ENCODE results near the gene CBLIF.
"Not testable (repeated sequence)": the region's sequence is repeated elsewhere in the genome, so short reads cannot be mapped to it uniquely, and the experiment has no call there.

The CBLIF gene

DNA sequence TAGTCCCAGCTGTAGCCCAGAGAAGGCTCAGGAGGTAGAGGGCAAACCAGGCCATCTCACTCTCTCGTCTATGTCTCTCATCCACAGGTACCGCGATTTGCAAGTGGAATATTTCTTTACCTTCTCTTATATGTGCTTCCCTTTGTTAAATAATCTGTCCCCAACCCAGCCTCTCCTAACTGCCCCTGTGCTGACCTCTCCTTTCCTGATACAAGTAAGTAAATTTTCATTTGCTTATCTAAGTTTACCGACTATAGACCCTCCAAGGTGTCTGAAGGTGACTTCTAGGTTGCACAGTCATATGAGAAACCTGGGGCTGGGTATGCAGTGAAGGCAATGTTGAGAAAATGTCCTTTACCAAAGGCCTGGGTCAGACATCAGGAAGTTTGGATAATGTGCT is at the start of gene CBLIF:
Gene CBLIF (minus strand): TSS at position 101 of the 400 bp plus-strand sequence. CDS start 46 bp downstream, at position 55.
- no peak for DNase-seq

DNA sequence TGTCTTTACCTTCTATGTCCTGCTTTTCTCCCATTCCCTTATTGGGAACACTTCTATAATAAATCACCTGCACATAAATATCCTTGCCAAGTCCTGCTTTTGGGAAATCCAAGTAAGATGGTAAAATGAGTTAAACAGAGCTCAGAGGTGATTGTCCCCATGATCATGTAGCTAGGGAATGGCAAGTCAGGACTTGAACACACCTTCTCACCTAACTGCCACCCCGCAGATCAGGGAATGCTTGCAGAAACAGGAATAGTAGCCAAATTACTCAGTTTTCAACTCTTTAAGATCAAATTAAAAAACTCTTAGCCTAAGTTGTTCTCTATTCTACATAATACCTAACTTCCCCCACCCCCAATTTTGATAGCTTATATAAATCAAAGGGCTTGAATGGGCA is 49.3 kb upstream of the CBLIF start:
- no peak for DNase-seq

DNA sequence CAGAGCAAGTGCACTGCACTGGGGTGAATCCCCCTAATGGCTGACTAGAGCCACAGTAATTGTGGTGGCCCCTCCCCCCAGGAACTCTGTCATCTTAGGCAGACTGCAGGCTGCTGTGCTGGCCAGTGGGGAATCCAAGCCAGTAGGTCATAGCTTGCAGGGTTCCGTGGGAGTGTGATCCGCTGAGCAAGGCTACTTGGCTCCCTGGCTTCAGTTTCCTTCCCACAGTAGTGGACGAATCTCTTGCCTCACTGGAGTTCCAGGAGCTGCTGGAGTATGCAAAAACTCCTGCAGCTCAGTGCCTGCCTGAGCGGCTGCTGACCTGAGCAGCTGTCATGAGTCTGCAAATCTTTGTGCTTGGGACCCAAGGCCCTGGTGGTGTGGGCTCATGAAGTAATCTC is 46.5 kb upstream of the CBLIF start:
- no peak for DNase-seq

- not testable (repeated sequence) for DNase-seq
Measured at GRCh38 chr11:59887156-59887555, 41.9 kb upstream of the CBLIF start.

DNA sequence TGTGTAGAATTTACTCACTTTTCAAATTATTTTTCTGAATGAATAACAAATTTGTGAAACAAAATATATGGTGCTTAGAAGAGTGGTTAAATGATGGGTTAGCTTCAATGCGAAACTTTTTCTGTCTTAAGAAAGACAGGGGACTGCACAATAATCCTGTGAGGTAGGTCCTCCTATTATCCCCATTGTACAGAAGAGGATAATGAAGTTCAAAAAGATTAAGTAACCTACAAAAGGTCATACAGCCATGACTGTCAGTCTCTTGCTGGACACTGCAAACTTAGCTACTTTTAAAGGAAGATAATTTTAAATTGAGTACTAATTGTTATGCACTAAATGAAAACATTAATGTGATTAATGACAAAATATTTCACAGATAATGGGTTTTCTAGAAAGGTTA is 38.3 kb upstream of the CBLIF start:
- DNase-seq: no peak

DNA sequence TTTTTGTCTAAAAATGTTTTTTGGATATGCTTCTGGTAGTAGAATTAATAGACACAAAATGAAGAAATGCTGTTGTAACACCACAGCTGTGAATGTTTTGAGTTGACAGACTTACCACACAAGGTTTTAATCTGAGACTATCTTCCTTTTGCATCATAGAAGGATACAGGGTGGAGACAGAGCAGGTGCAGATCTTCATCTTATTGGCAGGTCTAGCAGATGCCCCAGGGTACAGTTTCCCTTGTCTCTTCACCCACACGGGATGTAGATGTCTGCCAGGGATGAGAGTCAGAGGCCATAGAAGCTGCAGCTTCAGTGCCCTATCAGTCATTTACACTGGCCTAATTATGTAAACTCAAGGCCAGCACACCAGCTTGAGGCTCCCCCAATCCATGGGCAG is 34.3 kb upstream of the CBLIF start:
- no peak for DNase-seq

GRCh38 chr11:59878575-59878974 is 33.3 kb upstream of the CBLIF start, which contains the start of gene OOSP3:
Gene OOSP3 (plus strand): TSS chr11:59878782. CDS start chr11:59878809, 27 bp downstream.
- DNase-seq: no peak

- DNase-seq: no peak
Measured at GRCh38 chr11:59877784-59878183, 32.5 kb upstream of the CBLIF start.

GRCh38 chr11:59877325-59877724 is 32.0 kb upstream of the CBLIF start:
- DNase-seq: no peak

DNA sequence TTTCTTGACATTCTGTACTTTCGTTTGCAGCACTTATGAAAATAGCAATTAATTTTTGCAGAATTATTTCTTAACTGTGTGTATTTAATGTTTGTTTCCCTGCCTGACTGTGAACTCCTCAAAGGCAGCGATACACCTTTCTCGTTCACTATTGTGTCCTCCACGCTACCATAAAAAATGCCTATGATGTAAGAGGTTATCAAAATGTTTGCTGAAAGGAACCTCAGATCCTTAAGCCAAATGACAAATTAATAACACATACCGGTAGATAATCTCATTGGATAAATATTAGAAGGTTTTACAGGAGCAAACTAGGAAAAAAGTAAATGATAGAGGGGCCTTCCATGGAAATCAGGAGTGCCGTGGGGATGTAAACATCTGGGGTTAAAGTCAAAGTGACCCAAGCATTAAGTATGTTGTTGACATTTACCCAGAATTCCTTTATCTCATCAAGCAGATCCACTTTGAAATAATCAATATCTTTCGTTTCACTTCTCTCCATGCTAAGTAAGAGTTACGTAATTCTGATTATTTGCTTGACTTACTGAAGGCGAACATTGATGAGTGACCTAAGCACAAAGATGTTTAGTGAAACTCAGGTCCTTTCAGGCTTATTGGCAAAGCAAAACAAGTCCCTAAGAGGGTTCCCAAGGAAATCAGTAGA is 30.7 kb upstream of the CBLIF start:
- no peak for DNase-seq

DNA sequence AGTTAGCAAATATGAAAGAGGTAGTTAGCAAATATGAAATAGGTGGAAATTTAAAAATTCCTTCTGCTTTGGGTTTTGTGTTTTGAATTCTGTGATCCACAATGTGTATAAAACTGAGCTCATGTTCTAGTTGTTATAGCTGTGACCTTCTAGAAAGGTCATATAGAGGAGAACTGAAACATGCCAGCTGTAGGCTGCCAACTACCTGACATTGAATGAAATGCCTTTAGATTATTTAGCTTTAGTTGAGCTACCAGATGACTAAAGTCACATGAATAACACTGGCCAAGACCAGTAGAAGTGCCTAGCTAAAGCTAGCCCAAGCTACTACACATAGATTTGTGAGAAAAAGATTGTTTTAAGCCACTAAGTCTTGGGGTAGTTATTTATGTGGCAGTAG is 26.8 kb upstream of the CBLIF start:
- no peak for DNase-seq

GRCh38 chr11:59867946-59868345 is 22.6 kb upstream of the CBLIF start:
- DNase-seq: no peak

- DNase-seq: no peak
Measured at GRCh38 chr11:59866836-59867235, 21.5 kb upstream of the CBLIF start.

GRCh38 chr11:59866397-59866796 is 21.1 kb upstream of the CBLIF start, which contains the start of gene TCN1:
Gene TCN1 (minus strand): TSS chr11:59866487. CDS start chr11:59866470, 17 bp downstream.
- DNase-seq: no peak

GRCh38 chr11:59865031-59865430 is 19.7 kb upstream of the CBLIF start:
- DNase-seq: no peak

GRCh38 chr11:59862252-59862651 is 17.0 kb upstream of the CBLIF start:
- no peak for DNase-seq

- no peak for DNase-seq
Measured at GRCh38 chr11:59859673-59860072, 14.4 kb upstream of the CBLIF start.

DNA sequence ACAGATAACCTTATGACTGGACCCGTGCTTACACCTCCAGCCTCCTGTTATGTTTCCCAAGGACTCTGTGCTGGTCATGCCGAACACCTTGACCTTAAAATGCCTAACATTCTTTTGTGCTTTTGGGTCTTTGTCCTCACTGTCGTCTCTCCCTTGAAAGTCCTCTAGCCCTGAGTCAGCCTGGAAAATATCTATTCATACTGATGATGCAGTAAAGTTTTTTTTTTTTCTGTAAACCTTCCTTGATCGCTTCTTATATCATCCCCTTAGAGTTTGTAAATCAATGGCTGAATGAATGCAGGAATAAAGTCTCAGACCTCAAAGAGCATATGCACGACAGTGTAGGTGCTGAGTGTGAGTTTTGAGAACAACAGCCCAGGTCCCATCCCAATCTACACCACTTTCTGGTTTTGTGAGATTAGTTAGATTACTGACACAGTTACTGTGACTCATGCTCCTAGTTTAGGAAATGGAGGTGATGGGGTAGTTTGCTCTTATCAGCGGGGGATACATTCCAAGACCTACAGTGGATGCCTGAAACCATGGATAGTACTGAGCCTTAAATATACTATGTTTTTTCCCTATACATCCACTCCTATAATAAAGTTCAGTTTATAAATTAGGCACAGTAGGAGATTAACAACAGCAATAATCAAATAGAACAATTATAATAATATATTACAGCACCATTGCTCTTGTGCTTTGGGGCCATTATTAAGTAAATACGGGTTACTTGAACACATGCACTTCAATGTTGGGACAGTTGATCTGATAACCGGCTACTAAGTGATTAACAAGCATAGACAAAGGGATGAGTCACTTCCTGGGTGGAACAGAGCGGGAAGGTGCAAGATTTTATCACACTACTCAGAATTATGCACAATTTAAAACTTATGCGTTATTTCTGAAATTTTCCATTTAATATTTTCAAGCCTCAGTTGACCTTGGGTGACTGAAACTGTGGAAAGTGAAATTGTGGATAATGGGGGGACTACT is 12.4 kb upstream of the CBLIF start:
- no peak for DNase-seq

- no peak for DNase-seq
Measured at GRCh38 chr11:59854871-59855270, 9.6 kb upstream of the CBLIF start.

GRCh38 chr11:59851416-59851815 is 6.1 kb upstream of the CBLIF start:
- DNase-seq: not testable (repeated sequence)

GRCh38 chr11:59849551-59849950 is 4.3 kb upstream of the CBLIF start:
- DNase-seq: not testable (repeated sequence)

- no peak for DNase-seq
Measured at GRCh38 chr11:59849129-59849528, 3.8 kb upstream of the CBLIF start.

DNA sequence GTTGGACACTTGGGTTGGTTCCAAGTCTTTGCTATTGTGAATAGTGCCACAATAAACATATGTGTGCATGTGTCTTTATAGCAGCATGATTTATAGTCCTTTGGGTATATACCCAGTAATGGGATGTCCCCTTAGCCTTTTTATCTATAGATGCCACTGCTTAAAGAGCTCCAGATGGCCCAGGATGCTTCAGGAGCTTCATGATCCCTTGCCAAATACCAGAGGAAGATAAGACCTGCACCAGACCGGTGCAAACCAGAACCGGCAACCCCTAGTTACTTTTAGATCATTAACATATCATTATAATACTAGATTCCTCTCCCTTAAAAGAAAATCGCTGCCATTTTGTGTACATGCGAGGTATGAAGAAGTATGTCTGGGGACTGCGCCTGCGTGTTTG is 3.1 kb upstream of the CBLIF start:
- DNase-seq: not testable (repeated sequence)

DNA sequence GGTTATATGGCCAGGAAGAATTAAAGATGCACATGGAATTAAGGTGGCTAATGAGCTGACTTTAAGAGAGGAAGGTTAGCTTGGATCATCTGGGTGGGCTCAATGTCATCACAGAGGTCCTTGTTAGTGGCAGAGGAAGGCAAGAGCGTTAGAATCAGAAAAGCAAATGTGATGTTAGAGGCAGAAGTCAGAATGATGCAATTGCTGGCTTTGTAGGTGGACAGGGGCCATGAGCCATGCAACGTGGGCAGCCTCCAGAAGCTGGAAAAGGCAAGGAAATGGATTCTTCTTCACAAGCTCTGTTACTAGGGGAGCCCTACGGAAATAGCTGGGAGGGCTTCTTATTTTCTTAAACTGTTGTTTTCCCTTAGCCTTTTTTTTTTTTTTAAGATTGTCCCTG is 2.3 kb upstream of the CBLIF start:
- no peak for DNase-seq
